HL-60 (cell line): ENCODE results near the gene BTG4.

Experiments used
- GABPA ChIP-seq: IDR thresholded peaks from 2 replicates; pipeline ENCODE4 v1.6.1; 2012; ENCODE audit warnings: low read depth
- TF ChIP-seq, protein P1 (sequence below): IDR thresholded peaks from one replicate; pipeline ENCODE4 v1.5.1; 2011; ENCODE audit warnings: low read length, control low read depth, inconsistent platforms; ENCODE audit not compliant: insufficient read depth
- TF ChIP-seq, protein P2 (sequence below): IDR thresholded peaks from 2 replicates; pipeline ENCODE4 v1.6.1; 2012; ENCODE audit warnings: low read depth; ENCODE audit not compliant: insufficient replicate concordance

DNA sequence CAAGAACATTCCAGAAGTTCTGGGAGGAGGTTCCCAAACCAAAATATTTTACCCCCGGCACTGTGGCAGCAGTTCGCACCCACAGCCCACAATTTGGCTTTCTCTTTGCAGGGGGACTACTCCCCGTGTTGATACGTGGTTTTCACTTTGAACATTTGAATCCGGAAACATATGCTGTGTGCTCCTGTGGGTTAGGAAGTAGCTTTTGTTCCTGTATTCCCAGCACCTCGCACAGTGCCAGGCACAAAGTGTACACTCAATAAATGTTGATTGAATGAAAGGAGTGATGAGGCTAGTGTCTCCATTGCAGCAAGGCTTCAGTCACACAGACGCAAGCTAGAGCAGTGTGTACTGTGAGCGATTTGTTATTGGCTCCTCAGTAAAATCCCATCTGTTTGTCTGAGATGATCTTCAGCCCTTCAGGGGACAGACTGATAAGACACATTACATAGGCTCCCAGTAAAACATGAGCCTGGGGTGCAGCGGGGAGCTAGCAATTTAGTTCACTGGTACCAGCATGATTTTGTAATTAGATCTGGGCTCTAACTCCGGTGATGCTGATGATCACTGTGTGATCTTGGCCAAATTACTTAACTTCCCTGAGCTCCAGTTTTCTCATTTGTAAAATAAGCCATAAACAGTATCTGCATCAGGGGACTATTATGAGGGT lies 30.6 kb upstream of the BTG4 start:
- TF ChIP-seq, protein P1, sequence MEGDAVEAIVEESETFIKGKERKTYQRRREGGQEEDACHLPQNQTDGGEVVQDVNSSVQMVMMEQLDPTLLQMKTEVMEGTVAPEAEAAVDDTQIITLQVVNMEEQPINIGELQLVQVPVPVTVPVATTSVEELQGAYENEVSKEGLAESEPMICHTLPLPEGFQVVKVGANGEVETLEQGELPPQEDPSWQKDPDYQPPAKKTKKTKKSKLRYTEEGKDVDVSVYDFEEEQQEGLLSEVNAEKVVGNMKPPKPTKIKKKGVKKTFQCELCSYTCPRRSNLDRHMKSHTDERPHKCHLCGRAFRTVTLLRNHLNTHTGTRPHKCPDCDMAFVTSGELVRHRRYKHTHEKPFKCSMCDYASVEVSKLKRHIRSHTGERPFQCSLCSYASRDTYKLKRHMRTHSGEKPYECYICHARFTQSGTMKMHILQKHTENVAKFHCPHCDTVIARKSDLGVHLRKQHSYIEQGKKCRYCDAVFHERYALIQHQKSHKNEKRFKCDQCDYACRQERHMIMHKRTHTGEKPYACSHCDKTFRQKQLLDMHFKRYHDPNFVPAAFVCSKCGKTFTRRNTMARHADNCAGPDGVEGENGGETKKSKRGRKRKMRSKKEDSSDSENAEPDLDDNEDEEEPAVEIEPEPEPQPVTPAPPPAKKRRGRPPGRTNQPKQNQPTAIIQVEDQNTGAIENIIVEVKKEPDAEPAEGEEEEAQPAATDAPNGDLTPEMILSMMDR, result no peak
- no peak for TF ChIP-seq GABPA
- TF ChIP-seq, protein P2, sequence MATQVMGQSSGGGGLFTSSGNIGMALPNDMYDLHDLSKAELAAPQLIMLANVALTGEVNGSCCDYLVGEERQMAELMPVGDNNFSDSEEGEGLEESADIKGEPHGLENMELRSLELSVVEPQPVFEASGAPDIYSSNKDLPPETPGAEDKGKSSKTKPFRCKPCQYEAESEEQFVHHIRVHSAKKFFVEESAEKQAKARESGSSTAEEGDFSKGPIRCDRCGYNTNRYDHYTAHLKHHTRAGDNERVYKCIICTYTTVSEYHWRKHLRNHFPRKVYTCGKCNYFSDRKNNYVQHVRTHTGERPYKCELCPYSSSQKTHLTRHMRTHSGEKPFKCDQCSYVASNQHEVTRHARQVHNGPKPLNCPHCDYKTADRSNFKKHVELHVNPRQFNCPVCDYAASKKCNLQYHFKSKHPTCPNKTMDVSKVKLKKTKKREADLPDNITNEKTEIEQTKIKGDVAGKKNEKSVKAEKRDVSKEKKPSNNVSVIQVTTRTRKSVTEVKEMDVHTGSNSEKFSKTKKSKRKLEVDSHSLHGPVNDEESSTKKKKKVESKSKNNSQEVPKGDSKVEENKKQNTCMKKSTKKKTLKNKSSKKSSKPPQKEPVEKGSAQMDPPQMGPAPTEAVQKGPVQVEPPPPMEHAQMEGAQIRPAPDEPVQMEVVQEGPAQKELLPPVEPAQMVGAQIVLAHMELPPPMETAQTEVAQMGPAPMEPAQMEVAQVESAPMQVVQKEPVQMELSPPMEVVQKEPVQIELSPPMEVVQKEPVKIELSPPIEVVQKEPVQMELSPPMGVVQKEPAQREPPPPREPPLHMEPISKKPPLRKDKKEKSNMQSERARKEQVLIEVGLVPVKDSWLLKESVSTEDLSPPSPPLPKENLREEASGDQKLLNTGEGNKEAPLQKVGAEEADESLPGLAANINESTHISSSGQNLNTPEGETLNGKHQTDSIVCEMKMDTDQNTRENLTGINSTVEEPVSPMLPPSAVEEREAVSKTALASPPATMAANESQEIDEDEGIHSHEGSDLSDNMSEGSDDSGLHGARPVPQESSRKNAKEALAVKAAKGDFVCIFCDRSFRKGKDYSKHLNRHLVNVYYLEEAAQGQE, result no peak
